ENCODE data around the gene BTBD16. TPM values are rescaled to one million over a fixed set of nuclear protein-coding genes. Genes with fewer than 3 reads are reported as not detected.

The BTBD16 gene
- total and polyA plus RNA-seq, 3 experiments from 2014 or later: not detected

DNA sequence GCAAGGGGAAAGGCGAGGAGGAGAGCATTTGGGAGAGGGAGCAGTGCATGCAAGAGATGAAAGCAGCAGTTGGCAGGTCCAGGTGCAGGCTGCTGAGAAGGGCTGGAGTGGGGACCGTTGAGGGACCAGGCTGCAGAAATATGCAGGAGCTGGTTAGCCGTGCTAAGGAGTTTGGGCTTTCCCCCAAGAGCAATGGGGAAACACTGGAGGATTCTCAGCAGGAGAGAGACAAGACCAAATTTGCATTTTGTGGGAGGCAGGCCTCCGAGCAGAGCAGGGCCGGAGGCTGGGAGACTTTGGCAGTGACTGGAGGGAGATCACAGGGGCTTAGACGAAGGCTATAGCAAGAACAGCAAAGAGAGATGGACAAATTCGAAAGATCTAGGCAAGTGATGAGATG, 11.8 kb downstream of the BTBD16 start:
- no peaks in the 10 kb centered on the region for H3K9me3 Mint-ChIP-seq
- Histone ChIP-seq H3K4me3 (ENCODE audit: low read length) (no peak overlapping the region), H3K27me3 (ENCODE audit: insufficient read depth, low read length, poor library complexity, severe bottlenecking) (no peaks in the 10 kb centered on the region), H3K9me3 (ENCODE audit: low read length) (no peaks in the 10 kb centered on the region), H3K36me3 (ENCODE audit: insufficient read depth, low read length) (no peaks in the 10 kb centered on the region), H3K4me1 (ENCODE audit: insufficient read depth, low read length) (no peaks in the 10 kb centered on the region), H3K27ac (ENCODE audit: low read depth, low read length) (no peak overlapping the region)
- H3K4me1 Mint-ChIP-seq: no peaks in the 10 kb centered on the region
- DNase-seq: no peak
- H3K4me3 Mint-ChIP-seq: no peak overlapping the region
- POLR2A ChIA-PET: no interaction called here
- peaks cover 9 to 32% of the 10 kb centered on the region in 2 donors for H3K27me3 Mint-ChIP-seq
- CTCF ChIA-PET: no interaction called here
- H3K36me3 Mint-ChIP-seq: no peaks in the 10 kb centered on the region
- H3K27ac Mint-ChIP-seq: peak overlapping the region in 1 of 8 donors; percentile 33

DNA sequence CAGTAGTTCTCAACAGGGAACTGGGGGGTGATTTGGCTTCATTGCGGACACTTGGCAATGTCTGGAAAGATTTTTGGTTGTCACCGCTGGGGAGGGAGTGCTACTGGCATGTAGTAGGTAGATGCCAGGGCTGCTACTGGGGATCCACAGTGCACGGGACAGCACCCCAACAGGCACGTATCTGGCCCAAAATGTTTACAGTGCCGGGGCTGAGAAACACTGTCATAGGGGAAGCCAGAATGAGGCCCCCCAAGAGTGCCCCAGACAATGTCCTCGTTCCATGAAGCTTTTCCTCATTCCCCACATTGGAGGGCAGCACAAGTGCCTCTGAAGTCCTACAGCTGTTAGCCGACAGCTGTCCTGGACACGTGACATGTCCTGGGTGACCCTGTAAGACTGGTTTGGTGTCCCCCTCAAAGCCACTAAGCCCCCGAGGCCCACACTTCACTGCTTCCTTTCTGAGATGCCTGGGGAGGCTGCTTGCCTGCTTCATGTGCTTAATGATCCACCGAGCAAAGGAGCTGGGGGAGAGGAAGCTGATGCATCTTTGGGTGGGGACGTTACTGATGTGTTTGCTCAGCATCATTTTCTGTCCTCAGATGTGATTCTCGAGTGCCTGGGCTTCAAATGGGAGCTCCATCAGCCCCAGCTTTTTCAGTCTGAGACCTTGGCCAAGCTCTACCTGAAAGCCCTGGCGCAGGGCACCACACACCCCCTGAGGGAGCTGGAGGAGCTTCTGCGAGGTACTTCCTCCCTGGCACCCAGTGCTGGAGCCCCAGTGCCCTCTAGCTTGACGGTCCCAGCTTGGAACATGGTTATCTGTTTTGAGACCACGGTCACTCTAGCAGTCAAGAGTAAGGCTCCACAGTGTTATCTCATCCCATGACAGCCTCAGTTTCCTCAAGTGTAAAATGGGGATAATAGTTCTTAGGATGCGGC, 14.7 kb downstream of the BTBD16 start:
- H3K27ac Mint-ChIP-seq: peak overlapping the region in 1 of 8 donors; percentile 82
- ChIA-PET POLR2A (no interaction called here), CTCF (interaction anchor here (0.7 to 1.8 kb wide), 4 partner anchors 13 to 283 kb away, joined by 3 to 6 read pairs (median 4); no protein-coding TSS in a partner anchor)
- Histone ChIP-seq H3K4me3 (ENCODE audit: low read length) (no peak overlapping the region), H3K27me3 (ENCODE audit: insufficient read depth, low read length, poor library complexity, severe bottlenecking) (no peaks in the 10 kb centered on the region), H3K27ac (ENCODE audit: low read depth, low read length) (no peak overlapping the region), H3K9me3 (ENCODE audit: low read length) (no peaks in the 10 kb centered on the region), H3K36me3 (ENCODE audit: insufficient read depth, low read length) (no peaks in the 10 kb centered on the region), H3K4me1 (ENCODE audit: insufficient read depth, low read length) (no peaks in the 10 kb centered on the region)
- peaks cover 0 to 3% (median 0%) of the 10 kb centered on the region in 3 donors for H3K4me1 Mint-ChIP-seq
- H3K4me3 Mint-ChIP-seq: no peak overlapping the region
- H3K27me3 Mint-ChIP-seq: peaks cover 14 to 34% of the 10 kb centered on the region in 2 donors
- H3K9me3 Mint-ChIP-seq: no peaks in the 10 kb centered on the region
- H3K36me3 Mint-ChIP-seq: no peaks in the 10 kb centered on the region
- no peak for DNase-seq

DNA sequence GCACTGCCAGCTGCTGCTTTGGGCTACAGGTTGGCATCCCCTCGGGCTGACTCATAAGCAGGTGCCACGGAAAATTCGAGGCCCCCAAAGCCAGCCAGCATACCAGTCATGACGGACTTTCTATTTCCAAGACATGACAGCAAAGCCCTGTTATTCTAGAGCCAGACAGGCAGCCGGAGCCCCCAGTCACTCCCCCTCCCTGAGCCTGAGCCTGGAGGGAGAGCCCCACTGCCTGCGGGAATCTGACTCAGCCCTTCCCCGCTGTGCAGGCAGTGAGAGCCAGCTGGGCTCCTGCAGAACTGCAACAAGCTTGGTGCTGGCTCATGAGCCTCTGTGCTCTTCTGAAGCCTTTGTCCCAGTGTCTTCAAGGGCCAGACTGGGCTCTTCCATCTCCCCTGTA, 15.8 kb downstream of the BTBD16 start:
- H3K27me3 ChIP-seq (ENCODE audit: insufficient read depth, low read length, poor library complexity, severe bottlenecking): no peaks in the 10 kb centered on the region
- no peaks in the 10 kb centered on the region for H3K9me3 Mint-ChIP-seq
- ChIA-PET CTCF (interaction anchor here (1.6 to 1.8 kb wide), 2 partner anchors 12 to 19 kb away, joined by 5 to 6 read pairs; no protein-coding TSS in a partner anchor), POLR2A (no interaction called here)
- no peaks in the 10 kb centered on the region for H3K36me3 ChIP-seq (ENCODE audit: insufficient read depth, low read length)
- H3K4me3 ChIP-seq (ENCODE audit: low read length): no peak overlapping the region
- H3K27me3 Mint-ChIP-seq: peaks cover 13 to 23% of the 10 kb centered on the region in 2 donors
- no peak overlapping the region for H3K27ac Mint-ChIP-seq
- H3K4me3 Mint-ChIP-seq: no peak overlapping the region
- H3K4me1 Mint-ChIP-seq: peaks cover 0 to 3% (median 0%) of the 10 kb centered on the region in 3 donors
- no peaks in the 10 kb centered on the region for H3K36me3 Mint-ChIP-seq
- no peak overlapping the region for H3K27ac ChIP-seq (ENCODE audit: low read depth, low read length)
- no peaks in the 10 kb centered on the region for H3K4me1 ChIP-seq (ENCODE audit: insufficient read depth, low read length)
- no peak for DNase-seq
- no peaks in the 10 kb centered on the region for H3K9me3 ChIP-seq (ENCODE audit: low read length)

DNA sequence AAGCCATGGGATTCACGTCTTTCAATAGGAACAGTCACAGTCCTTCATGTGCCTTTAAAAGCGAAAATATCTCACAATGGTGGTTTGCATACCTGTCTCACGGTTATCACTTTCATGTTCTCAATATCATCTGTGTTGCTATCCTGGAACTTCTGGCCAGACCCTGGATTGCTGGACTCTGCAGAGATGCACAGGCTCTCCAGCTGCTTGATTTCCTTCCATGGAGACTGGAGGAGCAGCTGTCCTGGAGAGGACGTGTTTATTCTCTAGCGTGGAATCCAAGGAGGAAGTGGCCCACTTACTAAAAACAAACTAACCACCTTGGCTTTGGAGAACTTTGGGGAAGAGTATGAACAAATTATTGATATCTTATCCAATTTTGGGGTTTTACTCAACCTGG, 16.5 kb downstream of the BTBD16 start:
- Mint-ChIP-seq H3K4me3 (no peak overlapping the region), H3K4me1 (peaks cover 0 to 3% (median 0%) of the 10 kb centered on the region in 3 donors)
- CTCF ChIA-PET: no interaction called here

DNA sequence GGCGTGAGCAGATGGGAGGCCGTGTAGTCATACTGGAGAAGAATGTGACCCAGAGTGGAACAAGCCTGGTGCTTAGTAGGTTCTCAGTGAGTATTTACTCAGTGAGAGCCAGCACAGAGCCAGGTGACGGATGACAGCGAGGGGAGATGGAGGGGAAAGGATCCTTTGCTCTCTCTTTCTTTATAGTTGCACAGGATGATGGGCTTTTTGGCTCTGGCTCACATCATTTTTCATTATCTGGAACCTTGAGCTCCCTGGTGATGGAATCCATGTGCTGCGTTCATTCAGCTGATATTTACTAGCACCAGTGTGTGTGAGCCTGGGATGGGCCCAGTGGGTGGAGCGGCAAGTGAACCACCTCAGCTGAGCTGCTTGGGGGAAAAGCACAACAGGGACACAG, 17.2 kb downstream of the BTBD16 start:
- Mint-ChIP-seq H3K4me1 (peaks cover 0 to 7% (median 3%) of the 10 kb centered on the region in 3 donors), H3K36me3 (no peaks in the 10 kb centered on the region), H3K9me3 (no peaks in the 10 kb centered on the region), H3K4me3 (no peak overlapping the region), H3K27ac (no peak overlapping the region), H3K27me3 (peaks cover 13 to 19% of the 10 kb centered on the region in 2 donors)
- H3K27ac ChIP-seq (ENCODE audit: low read depth, low read length): no peak overlapping the region
- ChIA-PET CTCF (interaction anchor here (1.1 kb wide), 1 partner anchor 11 kb away, joined by 3 read pairs; no protein-coding TSS in a partner anchor), POLR2A (no interaction called here)
- H3K36me3 ChIP-seq (ENCODE audit: insufficient read depth, low read length): no peaks in the 10 kb centered on the region
- no peaks in the 10 kb centered on the region for H3K4me1 ChIP-seq (ENCODE audit: insufficient read depth, low read length)
- no peaks in the 10 kb centered on the region for H3K9me3 ChIP-seq (ENCODE audit: low read length)
- H3K4me3 ChIP-seq (ENCODE audit: low read length): no peak overlapping the region
- no peaks in the 10 kb centered on the region for H3K27me3 ChIP-seq (ENCODE audit: insufficient read depth, low read length, poor library complexity, severe bottlenecking)
- no peak for DNase-seq

More for the DNA sequence above, 16.5 kb downstream of the BTBD16 start:
- Mint-ChIP-seq H3K36me3 (no peaks in the 10 kb centered on the region), H3K27ac (no peak overlapping the region), H3K9me3 (no peaks in the 10 kb centered on the region), H3K27me3 (peaks cover 13 to 19% of the 10 kb centered on the region in 2 donors)
- Histone ChIP-seq H3K36me3 (ENCODE audit: insufficient read depth, low read length) (no peaks in the 10 kb centered on the region), H3K27me3 (ENCODE audit: insufficient read depth, low read length, poor library complexity, severe bottlenecking) (no peaks in the 10 kb centered on the region), H3K4me1 (ENCODE audit: insufficient read depth, low read length) (no peaks in the 10 kb centered on the region), H3K4me3 (ENCODE audit: low read length) (no peak overlapping the region), H3K27ac (ENCODE audit: low read depth, low read length) (no peak overlapping the region), H3K9me3 (ENCODE audit: low read length) (no peaks in the 10 kb centered on the region)
- POLR2A ChIA-PET: no interaction called here
- DNase-seq: no peak

DNA sequence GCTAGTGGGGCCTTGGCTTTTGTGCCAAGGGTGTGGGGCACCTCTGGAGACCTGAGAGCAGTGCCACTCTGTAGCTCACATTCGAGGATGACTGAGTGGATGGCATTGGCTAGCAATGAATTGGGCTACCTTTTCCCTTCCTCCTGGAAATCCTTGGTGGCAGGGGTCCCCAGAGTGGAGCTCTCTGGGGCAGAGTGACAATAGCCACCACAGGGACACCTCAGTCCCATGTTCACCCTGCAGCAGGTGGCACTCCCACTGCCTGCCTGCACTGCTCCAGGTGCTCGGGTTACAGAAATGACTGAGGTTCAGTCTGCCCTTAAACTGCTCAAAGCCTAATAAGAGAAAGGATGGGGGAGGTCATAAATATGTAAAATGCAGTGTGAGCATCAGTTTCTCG, 17.8 kb downstream of the BTBD16 start:
- POLR2A ChIA-PET: no interaction called here
- peaks cover 13 to 19% of the 10 kb centered on the region in 2 donors for H3K27me3 Mint-ChIP-seq
- no peaks in the 10 kb centered on the region for H3K36me3 ChIP-seq (ENCODE audit: insufficient read depth, low read length)
- no peaks in the 10 kb centered on the region for H3K27me3 ChIP-seq (ENCODE audit: insufficient read depth, low read length, poor library complexity, severe bottlenecking)
- CTCF ChIA-PET: interaction anchor here (1.1 kb wide), 1 partner anchor 10 kb away, joined by 3 read pairs; no protein-coding TSS in a partner anchor
- H3K9me3 Mint-ChIP-seq: no peaks in the 10 kb centered on the region
- no peak overlapping the region for H3K27ac Mint-ChIP-seq
- peaks cover 0 to 12% (median 4%) of the 10 kb centered on the region in 3 donors for H3K4me1 Mint-ChIP-seq
- no peaks in the 10 kb centered on the region for H3K9me3 ChIP-seq (ENCODE audit: low read length)
- H3K4me1 ChIP-seq (ENCODE audit: insufficient read depth, low read length): no peaks in the 10 kb centered on the region
- H3K4me3 ChIP-seq (ENCODE audit: low read length): no peak overlapping the region
- H3K4me3 Mint-ChIP-seq: no peak overlapping the region
- no peak for DNase-seq
- no peaks in the 10 kb centered on the region for H3K36me3 Mint-ChIP-seq
- H3K27ac ChIP-seq (ENCODE audit: low read depth, low read length): no peak overlapping the region

DNA sequence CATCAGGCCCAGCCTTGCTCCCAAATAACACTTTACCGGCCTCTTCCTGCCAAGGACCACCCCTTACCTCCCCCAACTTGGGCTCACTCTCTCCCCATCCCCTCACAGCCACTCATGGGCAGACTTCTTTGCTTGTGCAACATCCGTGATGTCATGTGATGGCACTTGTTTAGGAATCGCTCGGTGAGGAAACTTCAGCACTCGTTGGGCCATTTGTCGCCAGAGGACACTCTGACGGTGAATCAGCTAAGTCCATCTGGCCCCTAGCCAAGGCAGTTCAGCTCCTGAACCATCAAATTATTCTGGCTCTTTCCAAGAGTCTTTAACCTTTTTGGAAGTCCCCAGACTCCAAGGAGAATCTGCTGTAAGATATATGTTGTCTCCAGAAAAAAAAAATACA, 19.2 kb downstream of the BTBD16 start:
- Mint-ChIP-seq H3K9me3 (no peaks in the 10 kb centered on the region), H3K36me3 (no peaks in the 10 kb centered on the region), H3K27me3 (peaks cover 12 to 15% of the 10 kb centered on the region in 2 donors), H3K27ac (no peak overlapping the region), H3K4me3 (no peak overlapping the region), H3K4me1 (peaks cover 6 to 19% (median 10%) of the 10 kb centered on the region in 3 donors)
- CTCF ChIA-PET: no interaction called here
- Histone ChIP-seq H3K4me3 (ENCODE audit: low read length) (no peak overlapping the region), H3K9me3 (ENCODE audit: low read length) (no peaks in the 10 kb centered on the region), H3K27ac (ENCODE audit: low read depth, low read length) (no peak overlapping the region), H3K4me1 (ENCODE audit: insufficient read depth, low read length) (peaks cover 11% of the 10 kb centered on the region), H3K36me3 (ENCODE audit: insufficient read depth, low read length) (no peaks in the 10 kb centered on the region), H3K27me3 (ENCODE audit: insufficient read depth, low read length, poor library complexity, severe bottlenecking) (no peaks in the 10 kb centered on the region)
- POLR2A ChIA-PET: no interaction called here
- no peak for DNase-seq

DNA sequence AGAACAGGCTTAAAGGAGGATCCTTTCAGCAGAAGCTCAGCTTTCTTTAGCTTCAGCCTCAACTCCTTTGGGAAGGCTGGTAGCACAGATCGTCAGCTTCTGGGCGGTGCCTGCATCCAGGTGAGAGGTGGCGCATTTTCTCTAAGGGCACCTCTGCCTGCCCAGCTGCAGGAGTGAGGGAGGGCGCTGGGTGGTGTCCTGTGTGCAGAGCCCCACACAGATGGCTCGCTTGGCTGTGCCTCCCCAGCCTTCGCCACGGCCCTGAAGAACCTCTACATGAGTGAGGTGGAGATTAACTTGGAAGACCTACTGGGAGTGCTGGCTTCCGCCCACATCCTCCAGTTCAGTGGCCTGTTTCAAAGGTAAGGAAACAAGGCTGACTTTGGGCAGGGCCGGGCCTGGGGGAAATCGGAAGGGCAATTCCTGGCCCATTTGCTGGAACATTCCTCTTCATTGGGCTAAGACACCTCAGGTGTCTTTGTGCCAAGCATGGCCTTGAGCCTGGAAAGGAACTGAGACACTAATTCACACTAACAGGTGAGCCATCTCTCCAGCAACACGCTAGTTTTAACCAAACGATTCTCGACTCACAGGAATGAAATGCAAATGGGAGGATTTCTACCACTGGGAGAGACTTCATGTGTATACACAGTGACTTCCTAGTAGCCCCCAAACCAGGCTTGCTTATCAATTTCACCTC, 19.9 kb downstream of the BTBD16 start:
- no peak overlapping the region for H3K4me3 ChIP-seq (ENCODE audit: low read length)
- peaks cover 13 to 15% of the 10 kb centered on the region in 2 donors for H3K27me3 Mint-ChIP-seq
- no peaks in the 10 kb centered on the region for H3K9me3 ChIP-seq (ENCODE audit: low read length)
- ChIA-PET POLR2A (no interaction called here), CTCF (no interaction called here)
- no peak overlapping the region for H3K27ac ChIP-seq (ENCODE audit: low read depth, low read length)
- no peaks in the 10 kb centered on the region for H3K36me3 Mint-ChIP-seq
- no peak overlapping the region for H3K4me3 Mint-ChIP-seq
- no peak for DNase-seq
- H3K9me3 Mint-ChIP-seq: no peaks in the 10 kb centered on the region
- H3K27ac Mint-ChIP-seq: no peak overlapping the region
- no peaks in the 10 kb centered on the region for H3K36me3 ChIP-seq (ENCODE audit: insufficient read depth, low read length)
- H3K4me1 Mint-ChIP-seq: peaks cover 9 to 23% (median 13%) of the 10 kb centered on the region in 3 donors
- no peaks in the 10 kb centered on the region for H3K27me3 ChIP-seq (ENCODE audit: insufficient read depth, low read length, poor library complexity, severe bottlenecking)
- H3K4me1 ChIP-seq (ENCODE audit: insufficient read depth, low read length): peaks cover 13% of the 10 kb centered on the region
